Measurements from ENCODE around the gene FAM89A.
A peak's percentile ranks its signal among the peaks of the same experiment; 100 is the strongest.
"Not testable (repeated sequence)": the region's sequence is repeated elsewhere in the genome, so short reads cannot be mapped to it uniquely, and the experiment has no call there.

FAM89A gene

GRCh38 chr1:231029841-231030240 lies 10.2 kb downstream of the FAM89A start:
- no peak for DNase-seq

- not testable (repeated sequence) for DNase-seq
These were observed 10.8 kb downstream of the FAM89A start for GRCh38 chr1:231029247-231029646.

DNA sequence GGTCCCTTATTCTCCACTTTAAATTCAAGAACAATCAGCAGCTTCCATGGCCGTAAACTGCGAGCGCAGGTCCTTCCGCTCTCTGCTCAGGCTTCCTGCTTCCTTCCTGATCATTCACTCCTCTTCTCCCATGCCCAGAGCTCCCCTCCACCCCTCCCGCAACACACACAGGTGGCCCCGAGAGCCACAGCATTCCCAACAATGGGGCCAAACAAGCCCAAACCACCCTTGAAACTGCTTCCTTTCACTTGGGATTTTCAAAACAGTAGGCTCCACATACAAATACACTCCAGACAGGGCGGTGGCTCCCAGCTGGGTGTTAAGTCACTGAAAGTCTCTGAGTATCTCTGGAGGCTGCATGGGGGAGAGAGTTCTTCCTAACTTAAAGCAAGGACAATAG lies 11.4 kb downstream of the FAM89A start:
- no peak for DNase-seq

GRCh38 chr1:231027971-231028370 lies 12.1 kb downstream of the FAM89A start:
- DNase-seq, result no peak

DNA sequence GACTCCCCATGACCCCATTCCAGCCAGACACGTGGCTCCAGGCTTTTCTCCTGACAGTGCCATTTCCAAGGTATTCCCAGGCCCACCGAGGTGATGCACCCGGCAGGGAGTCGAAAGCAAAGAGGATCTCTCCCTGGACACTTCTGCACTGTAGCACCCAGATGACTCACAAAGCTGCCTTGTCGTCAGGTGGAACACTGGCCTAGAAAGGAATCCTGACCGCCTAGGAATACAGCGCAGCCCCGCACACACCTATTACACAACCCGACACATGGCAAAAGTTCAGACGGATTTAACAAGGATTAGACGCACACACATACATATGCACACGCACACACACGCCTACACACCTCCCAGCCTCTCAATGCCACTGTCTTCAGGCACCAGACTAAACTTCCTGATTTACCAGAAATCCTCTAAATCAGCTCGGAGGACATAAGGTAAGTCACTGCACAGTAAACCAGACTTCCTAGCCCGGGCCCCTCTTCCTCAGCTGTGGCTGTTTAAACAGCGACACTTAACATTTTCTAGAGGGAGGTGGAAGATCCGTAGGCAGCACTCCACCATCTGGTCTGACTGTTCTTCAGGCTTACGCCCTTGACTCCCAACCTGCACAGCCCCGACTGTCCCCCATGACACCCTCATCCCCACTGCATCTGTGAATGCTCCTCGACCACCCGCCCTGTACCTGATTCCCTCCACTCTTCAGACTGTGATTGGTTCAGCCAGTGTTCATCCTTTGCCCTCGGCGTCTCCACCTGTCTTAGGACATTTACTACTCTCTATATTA lies 12.7 kb downstream of the FAM89A start:
- DNase-seq, result no peak

DNA sequence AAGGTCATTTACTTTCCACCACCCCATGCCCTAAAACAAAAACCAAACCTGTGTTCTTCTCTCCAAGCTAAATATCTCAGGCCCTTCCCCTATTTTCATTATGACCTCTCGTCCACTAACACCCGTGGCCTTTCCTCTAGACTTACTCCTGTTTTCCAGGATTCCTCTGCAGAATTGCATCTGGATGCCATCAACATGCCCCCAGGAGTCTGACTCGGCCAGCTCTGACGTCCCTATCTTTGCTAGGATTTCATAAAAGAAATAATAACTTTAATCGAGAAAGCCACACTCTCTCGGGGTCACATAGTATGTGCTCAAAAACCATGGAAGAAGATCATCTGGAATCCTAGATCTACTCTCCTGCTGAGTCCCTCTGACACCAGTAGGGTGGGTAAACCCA lies 13.5 kb downstream of the FAM89A start:
- no peak for DNase-seq

- no peak for DNase-seq
These were observed 16.9 kb downstream of the FAM89A start for GRCh38 chr1:231023150-231023549.

GRCh38 chr1:231022543-231022942 lies 17.5 kb downstream of the FAM89A start:
- not testable (repeated sequence) for DNase-seq

DNA sequence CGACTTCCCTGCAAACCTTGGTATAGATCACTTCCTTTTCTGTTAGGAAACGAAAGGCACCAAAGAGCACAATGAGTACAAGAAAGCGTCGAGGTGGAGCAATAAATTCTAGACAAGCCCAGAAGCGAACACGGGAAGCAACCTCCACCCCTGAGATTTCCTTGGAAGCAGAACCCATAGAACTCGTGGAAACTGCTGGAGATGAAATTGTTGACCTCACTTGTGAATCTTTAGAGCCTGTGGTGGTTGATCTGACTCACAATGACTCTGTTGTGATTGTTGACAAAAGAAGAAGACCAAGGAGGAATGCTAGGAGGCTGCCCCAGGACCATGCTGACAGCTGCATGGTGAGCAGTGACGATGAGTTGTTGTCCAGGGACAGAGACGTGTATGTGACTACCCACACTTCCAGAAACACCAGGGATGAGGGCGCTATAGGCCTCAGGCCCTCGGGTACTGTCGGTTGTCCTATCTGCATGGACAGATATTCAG lies 18.5 kb downstream of the FAM89A start:
- DNase-seq, result no peak

GRCh38 chr1:231020816-231021215 lies 19.2 kb downstream of the FAM89A start:
- no peak for DNase-seq

GRCh38 chr1:231020139-231020601 lies 19.9 kb downstream of the FAM89A start:
- peak in 1 of 5 experiments; percentile 13 for DNase-seq

GRCh38 chr1:231019711-231020110 lies 20.3 kb downstream of the FAM89A start:
- no peak for DNase-seq

GRCh38 chr1:231016966-231017365 lies 23.1 kb downstream of the FAM89A start:
- no peak for DNase-seq

GRCh38 chr1:231016234-231016633 lies 23.8 kb downstream of the FAM89A start:
- no peak for DNase-seq

DNA sequence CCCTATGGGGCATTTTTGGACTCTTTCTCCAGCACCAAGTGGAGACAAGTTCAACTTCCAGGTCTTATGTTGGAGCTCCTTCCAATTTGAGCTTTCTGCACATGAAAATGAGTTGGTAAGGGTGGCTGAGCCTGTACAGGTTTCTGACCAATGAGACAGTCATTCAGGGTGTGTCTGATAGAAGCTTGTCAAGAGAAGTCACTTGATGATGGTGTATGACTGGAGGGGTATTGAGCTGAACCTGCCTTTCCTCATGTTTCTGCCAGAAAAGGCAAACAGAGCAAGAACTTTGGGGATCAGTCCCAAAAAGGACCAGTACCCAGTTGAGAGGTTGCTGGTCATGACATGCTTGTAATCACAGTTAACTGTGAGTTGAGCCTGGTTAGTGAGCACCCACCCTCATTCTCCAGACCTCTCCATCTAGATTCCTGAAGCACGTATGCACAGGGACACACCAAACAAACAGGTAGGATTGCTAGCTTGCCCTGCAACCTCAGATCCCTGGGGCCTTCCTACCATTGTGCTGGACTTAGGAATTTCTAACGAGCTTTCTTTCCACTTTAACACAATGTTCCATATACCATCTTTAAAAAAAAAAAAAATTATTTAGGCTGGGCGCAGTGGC lies 26.6 kb downstream of the FAM89A start:
- no peak for DNase-seq

DNA sequence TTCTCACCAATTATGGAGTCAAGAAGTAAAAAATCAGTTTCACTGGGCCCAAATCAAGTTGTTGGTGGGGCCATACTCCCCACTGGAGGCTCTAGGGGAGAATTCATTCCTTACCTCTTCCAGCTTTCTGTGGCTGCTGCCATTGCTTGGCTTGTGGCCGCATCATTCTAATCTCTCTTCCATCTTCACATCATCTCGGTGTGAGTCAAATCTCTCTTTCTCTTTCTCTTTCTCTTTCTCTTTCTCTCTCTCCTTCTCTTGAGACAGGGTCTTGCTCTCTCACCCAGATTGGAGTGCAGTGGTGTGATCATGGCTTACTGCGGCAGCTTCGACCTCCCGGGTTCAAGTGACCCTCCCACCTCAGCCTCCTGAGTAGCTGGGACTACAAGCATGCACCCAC lies 28.1 kb downstream of the FAM89A start:
- peak in 1 of 5 experiments; percentile 50 for DNase-seq

DNA sequence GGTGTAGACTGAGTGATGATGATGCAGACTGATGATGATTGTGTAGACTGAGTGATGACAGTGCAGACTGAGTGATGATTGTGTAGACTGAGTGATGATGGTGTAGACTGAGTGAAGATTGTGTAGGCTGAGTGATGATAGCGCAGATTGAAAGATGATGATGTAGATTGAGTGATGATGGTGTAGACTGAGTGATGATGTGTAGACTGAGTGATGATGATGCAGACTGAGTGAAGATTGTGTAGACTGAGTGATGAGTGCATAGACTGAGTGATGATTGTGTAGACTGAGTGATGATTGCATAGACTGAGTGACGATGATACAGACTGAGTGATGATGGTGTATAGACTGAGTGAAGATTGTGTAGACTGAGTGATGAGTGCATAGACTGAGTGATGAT lies 28.7 kb downstream of the FAM89A start:
- no peak for DNase-seq

GRCh38 chr1:231007535-231007934 lies 32.5 kb downstream of the FAM89A start:
- DNase-seq, result not testable (repeated sequence)

GRCh38 chr1:231001892-231002291 lies 38.2 kb downstream of the FAM89A start:
- DNase-seq, result no peak

- peak in 1 of 5 experiments; percentile 18 for DNase-seq
These were observed 39.4 kb downstream of the FAM89A start for GRCh38 chr1:231000639-231001038.

- no peak for DNase-seq
These were observed 39.9 kb downstream of the FAM89A start for GRCh38 chr1:231000201-231000600.

DNA sequence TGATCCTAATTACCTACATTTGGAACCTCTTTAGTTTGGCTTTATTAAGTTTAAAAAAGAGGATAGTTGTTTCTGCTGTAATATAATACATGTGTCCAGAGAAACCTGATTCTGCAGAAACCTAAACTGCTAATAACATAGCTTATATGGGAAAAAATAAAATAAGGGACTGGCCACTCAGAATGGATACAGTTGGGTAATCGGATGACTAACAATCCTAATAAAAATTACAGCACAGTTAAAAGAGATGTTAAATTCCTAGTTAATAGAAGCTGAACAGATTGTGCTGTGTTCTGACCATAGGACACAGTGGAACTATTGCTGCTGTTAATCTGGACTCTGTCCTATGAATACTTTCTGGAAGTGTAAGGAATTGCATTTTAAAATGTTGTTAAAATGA lies 45.2 kb downstream of the FAM89A start:
- no peak for DNase-seq

DNA sequence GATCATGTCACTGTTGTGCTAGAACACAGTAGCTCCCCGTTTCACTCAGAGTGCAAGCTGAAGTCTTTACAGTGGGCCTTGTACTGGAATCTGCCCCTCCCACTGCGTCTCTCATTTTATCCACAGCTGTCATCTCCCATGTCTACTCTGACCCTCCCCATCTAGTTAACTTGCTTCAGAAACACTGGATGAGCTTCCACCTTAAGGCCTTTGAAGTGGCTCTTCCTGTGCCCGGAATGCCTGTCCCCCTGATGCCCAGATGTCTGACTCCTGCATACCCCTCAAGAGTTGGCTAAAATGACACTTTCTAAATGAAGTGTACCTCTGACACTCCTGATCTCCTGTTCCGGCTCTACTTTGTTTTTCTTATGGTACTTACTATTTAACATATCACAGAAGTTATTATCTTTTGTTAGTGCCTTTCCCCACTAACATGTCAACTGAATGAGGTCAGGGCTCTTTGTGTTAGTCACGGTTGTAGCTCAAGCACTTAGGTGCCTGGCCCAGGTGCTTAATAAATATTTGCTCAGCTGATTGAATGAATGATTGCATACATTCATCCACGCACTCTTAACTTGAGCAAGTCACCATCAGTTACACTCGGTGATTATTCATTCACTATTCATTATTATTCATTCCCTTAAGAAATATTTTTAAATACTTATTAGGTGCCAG lies 47.8 kb downstream of the FAM89A start:
- no peak for DNase-seq

GRCh38 chr1:230987448-230987847 lies 52.6 kb downstream of the FAM89A start:
- no peak for DNase-seq
